Daoy (cell line): Measurements from ENCODE around the gene TARS3. TPM values are rescaled to one million over a fixed set of nuclear protein-coding genes. Genes with fewer than 3 reads are reported as not detected.
A peak's percentile ranks its signal among the peaks of the same experiment; 100 is the strongest.
"Not testable (repeated sequence)": the region's sequence is repeated elsewhere in the genome, so short reads cannot be mapped to it uniquely, and the experiment has no call there.

Experiments used
- DNase-seq: peaks from one replicate; pipeline ENCODE4 v3.0.0-alpha.2; 2015; ENCODE audit warnings: low read depth
- total RNA-seq: library from RNA; depleted of rRNA; stranded (reverse); fragments of >200 nt; shearing (Covaris generic); gene quantifications from 2 replicates; pipeline ENCODE4 v1.2.3, GENCODE V29; 2014; rRNA removed

Gene TARS3
- total RNA-seq = 6.2 and 12.7 TPM in 2 replicates

- peak; percentile 94 for DNase-seq
Observed at GRCh38 chr15:101723874-101724674, at the start of gene TARS3. Gene TARS3, minus strand, starts transcription at chr15:101724473. Its CDS starts 86 bp downstream, at chr15:101724387.

- no peak for DNase-seq
Observed at GRCh38 chr15:101773496-101774100, 49.3 kb upstream of the TARS3 start.

GRCh38 chr15:101772921-101773320, 48.6 kb upstream of the TARS3 start:
- no peak for DNase-seq

GRCh38 chr15:101767083-101767640, 42.9 kb upstream of the TARS3 start:
- DNase-seq = not testable (repeated sequence)

GRCh38 chr15:101765772-101766456, 41.6 kb upstream of the TARS3 start:
- DNase-seq = no peak

GRCh38 chr15:101765340-101765671, 41.0 kb upstream of the TARS3 start:
- not testable (repeated sequence) for DNase-seq

- DNase-seq = peak; percentile 33
Observed at GRCh38 chr15:101764669-101765339, 40.5 kb upstream of the TARS3 start.

- DNase-seq = not testable (repeated sequence)
Observed at GRCh38 chr15:101746716-101747082, 22.4 kb upstream of the TARS3 start.

- not testable (repeated sequence) for DNase-seq
Observed at GRCh38 chr15:101734837-101735236, 10.6 kb upstream of the TARS3 start.

GRCh38 chr15:101733545-101733944, 9.3 kb upstream of the TARS3 start:
- no peak for DNase-seq

- no peak for DNase-seq
Observed at GRCh38 chr15:101732772-101733171, 8.5 kb upstream of the TARS3 start.

- DNase-seq = no peak
Observed at GRCh38 chr15:101731746-101732145, 7.5 kb upstream of the TARS3 start.

GRCh38 chr15:101727186-101727585, 2.9 kb upstream of the TARS3 start:
- no peak for DNase-seq

- no peak for DNase-seq
Observed at GRCh38 chr15:101725073-101725472, 800 bp upstream of the TARS3 start.

- DNase-seq = no peak
Observed at GRCh38 chr15:101724675-101725005, 367 bp upstream of the TARS3 start.

GRCh38 chr15:101723171-101723873, 951 bp downstream of the TARS3 start:
- DNase-seq = peak; percentile 28

GRCh38 chr15:101718896-101719295, 5.4 kb downstream of the TARS3 start:
- no peak for DNase-seq

- no peak for DNase-seq
Observed at GRCh38 chr15:101712078-101712477, 12.2 kb downstream of the TARS3 start.

- peak; percentile 43 for DNase-seq
Observed at GRCh38 chr15:101710806-101711205, 13.5 kb downstream of the TARS3 start.

GRCh38 chr15:101709466-101709865, 14.8 kb downstream of the TARS3 start:
- DNase-seq = no peak

GRCh38 chr15:101707983-101708382, 16.3 kb downstream of the TARS3 start:
- no peak for DNase-seq
